ENCODE data around the gene IRF2.

IRF2 gene

DNA sequence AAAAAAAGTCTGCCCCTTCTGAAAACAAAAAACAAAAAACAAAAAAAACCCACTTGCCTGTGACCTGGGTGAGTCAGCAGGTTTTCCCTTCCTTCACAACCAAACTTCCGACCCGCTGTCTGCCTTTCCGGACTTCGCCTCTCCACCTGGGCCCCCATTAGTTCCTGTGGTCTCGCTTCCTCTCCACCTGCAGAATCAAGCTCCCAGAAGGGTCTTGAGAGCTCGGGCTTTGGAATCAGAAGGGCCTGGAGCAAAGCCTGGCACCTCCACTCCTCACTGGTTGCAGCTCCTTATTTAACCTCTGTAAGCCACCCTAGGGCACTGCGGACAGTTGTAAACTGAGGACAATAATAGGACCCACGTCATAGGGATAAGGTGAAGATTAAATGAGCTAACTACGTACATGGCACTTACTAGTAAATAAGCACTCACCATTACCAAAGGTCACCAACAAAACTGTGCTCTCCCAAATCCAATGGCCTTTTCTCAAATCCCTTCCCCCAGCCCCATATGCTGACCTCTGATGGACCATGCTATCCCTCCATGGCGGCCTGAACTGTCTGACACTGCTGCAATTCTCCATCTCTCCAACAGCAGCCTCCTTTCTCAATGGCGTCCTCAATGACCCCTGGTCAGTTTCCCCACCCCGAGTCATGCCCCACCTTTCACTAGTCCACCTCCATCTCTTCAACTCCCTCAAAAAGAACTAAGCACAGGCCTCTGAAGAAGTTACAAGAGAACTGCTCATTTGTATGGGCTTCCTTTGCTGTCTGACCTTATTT lies 64.2 kb downstream of the IRF2 start:
- peak in 1 of 2 donors; percentile 10 for DNase-seq (ENCODE audit: low read depth in 1 of 2, low spot score in 1 of 2)

DNA sequence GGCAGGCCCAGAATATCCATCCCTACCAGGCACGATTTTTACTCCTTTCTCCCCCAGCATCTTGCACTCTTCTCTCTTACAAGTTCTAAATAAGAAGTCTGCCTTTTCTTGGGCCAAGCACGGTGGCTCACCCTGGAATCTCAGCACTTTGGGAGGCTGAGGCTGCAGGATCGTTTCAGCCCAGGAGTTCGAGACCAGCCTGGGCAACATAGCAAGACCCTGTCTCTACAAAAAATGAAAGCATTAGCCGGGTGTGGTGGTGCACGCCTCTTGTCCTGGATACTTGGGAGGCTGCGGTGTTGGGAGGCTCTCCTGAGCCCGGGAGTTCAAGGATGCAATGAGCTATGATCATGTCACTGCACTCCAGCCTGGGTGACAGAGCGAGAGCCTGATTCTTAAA lies 64.8 kb downstream of the IRF2 start:
- DNase-seq (ENCODE audit: low read depth in 1 of 2, low spot score in 1 of 2), result no peak

DNA sequence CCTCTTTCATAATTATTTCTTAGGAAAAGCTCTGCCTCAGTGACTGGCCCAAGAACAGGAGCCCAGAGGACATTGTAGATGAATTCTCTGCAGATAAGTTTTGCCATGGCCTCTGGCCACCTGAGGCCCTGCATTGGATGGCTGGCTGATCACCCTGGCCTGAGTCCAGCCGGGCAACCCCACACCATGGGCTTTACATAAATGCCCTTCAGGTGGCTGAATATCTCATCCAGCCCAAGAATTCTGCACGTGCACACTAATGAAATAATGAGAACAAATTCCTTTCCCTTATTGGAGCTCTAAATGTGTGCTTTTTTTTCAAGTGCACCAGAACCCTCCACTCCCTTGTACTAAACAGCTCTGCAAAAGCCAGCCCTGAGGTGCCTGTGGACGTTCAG lies 65.7 kb downstream of the IRF2 start:
- DNase-seq (ENCODE audit: low read depth in 1 of 2, low spot score in 1 of 2), result no peak

DNA sequence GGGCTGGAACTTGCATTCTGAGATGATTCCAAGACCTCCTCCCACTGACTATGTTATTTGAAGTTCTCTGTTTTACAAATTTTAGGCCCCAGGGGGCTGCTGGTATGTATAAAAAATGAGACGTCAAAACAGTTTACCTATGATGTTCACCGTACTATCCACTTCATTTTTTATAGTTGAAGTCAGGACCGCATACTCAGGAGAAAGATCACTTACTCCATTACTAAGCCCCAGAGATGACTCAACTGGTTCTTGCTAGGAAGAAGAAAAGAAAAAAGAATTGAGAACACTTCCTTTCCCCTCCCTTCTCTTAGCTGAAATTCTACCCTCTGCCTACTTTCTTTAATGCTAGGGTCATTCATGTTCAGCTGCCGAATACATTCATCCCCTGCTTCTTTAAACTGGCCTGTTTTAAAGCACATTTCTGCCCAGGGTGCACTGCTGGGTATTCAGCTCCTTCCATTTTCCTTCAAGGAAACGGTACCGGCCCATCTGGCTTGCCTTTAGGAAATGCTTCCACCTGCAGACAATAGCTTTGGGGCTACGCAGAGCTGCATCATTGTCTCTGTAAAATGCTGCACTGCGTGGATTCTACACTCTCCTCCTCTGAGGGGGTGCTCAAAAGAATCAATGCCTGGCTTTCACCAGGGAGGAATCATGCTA lies 66.2 kb downstream of the IRF2 start:
- DNase-seq (ENCODE audit: low read depth in 1 of 2, low spot score in 1 of 2), result no peak

DNA sequence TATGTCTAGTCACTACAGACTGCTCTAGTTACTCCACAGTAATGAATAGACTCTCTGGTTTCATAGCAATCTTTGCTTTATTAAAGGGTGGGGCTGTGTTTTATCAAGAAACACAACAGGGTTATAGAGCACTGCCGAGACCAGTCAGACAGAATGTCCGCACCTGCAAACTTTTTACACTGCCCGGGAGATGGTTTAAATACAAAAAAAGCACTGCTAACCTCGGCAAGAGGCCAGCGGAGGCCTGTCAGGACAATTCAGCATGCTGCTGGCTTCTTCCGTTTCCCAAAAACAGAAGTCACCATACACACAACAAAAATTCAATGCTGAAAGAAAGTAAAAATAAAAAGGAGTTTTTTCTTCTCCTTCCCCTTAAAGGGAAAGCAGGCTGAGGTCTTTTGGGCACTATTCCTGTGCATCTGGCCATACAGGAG lies 67.4 kb downstream of the IRF2 start:
- DNase-seq (ENCODE audit: low read depth in 1 of 2, low spot score in 1 of 2), result no peak

DNA sequence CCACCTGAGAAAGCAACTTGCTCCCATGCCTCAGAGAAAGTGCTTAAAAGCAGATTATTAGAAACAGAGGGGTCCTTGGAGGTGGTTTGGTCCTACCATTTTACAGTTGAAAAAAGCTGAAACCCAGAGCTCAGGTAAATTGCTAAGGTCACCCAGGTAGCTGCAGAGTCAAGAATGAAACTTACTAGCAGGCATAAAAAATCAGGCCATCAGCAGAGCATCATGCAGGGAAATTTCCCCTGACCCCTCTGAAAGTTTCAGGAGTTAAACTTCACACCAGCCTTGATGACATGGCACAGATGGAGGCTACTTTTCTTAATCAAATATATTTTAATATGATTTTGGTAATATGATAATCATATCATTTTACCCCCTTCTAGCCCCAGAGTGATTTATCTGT lies 70.3 kb downstream of the IRF2 start:
- DNase-seq (ENCODE audit: low read depth in 1 of 2, low spot score in 1 of 2), result no peak

DNA sequence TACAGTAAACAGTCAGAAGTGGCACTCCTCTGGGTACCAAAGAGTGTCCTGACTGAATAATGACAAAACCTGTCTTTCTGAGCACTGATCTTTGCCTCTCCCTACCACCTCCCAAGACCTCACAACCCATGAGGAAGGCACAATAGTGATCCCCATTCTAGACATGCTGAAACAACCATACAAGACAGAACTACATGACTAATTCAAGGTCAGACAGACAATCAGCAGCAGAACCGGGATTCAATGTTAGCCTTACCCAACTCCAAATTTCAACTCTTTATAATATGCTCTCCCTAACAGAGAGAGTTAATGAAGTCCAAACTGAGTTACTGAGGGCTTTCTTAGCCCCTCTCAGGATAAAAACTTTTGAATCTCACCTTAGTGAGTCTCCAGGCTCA lies 71.0 kb downstream of the IRF2 start:
- DNase-seq (ENCODE audit: low read depth in 1 of 2, low spot score in 1 of 2), result no peak

DNA sequence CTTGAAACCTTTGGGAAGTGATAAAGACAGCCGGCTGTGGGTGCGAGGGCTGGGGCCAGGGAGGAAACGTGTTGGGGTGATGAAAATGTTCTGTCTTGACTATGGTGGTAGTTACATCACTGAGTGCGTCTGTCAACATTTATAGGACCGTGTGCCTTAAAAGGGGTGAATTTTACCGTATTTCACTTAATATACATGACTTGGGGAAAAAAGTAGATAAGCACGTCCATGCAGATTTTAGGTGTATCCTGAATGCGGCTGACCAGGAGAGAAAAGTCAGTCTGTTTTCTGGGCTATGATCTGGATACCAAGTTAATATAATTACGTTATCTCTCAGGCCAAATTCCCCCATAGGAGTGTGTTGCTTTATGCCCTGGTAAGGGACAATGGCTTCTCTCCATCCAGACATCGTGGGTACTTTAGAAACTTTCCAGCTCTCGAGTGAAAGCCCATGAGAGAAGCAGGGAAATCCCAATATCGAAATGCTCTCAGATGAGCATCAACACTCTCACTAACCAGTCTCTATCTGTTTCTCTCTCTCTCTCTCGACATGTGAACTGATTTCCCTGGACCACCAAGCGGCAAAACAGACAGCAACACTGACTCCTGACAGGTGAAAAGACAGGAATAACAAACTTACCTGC lies 71.5 kb downstream of the IRF2 start:
- no peak for DNase-seq (ENCODE audit: low read depth in 1 of 2, low spot score in 1 of 2)

DNA sequence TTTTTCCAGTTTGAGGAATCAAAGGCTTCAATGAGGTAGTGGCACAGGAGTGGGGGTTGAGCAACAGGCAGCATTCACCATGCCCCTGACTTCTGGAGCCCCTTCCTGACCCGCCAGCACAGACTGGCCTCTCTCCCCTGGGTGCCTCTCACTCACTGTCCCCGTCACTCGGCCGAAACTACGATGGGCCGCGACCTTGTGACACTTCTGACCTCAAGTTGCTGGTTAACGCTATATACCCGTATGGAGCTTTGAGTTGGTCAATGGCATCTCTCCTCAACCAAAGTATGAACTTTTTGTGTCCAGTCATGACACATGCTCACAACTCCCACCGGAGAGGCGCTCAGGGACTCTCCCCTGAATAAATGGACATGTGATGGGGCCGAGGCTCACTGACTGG lies 72.1 kb downstream of the IRF2 start:
- no peak for DNase-seq (ENCODE audit: low read depth in 1 of 2, low spot score in 1 of 2)

DNA sequence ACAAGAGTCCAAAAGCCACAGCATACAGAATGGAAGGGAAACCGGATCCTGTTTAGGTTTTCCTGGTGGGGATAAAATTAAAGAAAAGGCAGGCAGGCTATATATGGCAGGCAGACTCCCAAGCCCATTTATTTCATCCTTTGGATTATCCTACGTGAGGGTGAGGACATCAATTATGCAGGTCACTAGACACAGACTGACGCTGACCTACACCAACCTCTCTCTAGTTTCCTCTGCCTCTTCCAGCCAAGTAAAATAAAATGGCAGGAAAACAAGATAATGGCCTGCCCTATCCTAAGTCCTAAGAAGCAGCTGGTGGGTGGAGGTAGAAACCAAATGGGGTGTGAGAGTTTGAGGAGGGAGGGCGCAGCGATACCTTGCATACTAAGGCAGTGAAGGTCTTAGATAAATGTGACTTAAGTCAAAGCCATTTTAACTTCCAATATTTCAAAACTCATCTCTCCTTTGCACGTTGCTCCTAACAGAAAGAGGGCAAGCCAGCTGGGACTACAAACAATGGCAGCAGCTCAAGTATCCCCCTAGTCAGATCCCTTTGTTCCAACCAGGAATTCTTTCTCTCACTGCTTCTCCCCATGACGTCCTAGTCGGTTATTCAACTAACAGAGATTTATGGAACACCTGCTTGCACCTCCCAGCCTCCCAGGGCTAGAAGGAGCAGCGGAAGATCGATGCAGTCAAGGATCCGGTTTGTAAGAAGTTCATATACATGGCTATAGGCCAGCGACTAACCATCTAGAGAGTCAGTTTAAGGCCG lies 72.8 kb downstream of the IRF2 start:
- no peak for DNase-seq (ENCODE audit: low read depth in 1 of 2, low spot score in 1 of 2)

GRCh38 chr4:184400891-184401290 lies 73.5 kb downstream of the IRF2 start:
- no peak for DNase-seq (ENCODE audit: low read depth in 1 of 2, low spot score in 1 of 2)

DNA sequence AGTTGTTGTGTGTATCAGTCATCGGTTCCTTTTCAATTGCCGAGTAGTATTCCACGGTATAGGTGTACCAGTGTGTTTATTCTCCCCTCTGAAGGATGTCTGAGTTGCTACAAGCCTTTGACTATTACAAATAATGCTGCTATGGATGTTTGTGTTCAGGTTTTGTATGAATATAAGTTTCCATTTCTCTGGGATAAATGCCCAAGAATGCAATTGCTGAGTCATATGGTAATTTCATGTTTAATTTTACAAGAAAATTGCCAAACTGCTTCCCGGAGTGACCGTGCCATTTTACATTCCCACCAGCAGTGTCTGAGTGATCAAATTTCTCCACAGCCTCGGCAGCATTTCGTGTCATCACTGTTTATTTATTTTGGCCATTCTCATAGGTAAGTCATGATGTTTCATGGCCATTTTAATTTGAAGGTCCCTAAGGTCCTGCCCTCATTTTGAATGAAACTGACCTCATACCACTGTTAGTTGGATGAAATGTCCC lies 73.9 kb downstream of the IRF2 start:
- DNase-seq (ENCODE audit: low read depth in 1 of 2, low spot score in 1 of 2), result no peak

DNA sequence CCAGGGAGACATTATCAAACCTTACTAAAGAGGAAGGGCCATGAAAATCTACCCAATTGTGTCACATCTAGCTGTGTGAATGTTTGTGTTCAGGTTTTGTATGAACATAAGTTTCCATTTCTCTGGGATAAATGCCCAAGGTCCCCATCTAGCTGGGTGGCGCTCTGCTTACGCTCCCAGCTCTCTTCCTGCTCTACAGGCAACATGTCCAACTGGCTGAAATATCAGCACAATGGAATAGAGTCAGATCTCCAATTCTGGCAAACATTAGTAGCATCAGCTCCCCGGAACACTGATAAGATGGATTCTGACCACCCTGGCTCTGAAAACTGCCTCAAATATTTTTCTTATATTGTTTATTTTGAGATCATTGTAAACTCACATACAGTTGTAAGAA lies 74.8 kb downstream of the IRF2 start:
- no peak for DNase-seq (ENCODE audit: low read depth in 1 of 2, low spot score in 1 of 2)

DNA sequence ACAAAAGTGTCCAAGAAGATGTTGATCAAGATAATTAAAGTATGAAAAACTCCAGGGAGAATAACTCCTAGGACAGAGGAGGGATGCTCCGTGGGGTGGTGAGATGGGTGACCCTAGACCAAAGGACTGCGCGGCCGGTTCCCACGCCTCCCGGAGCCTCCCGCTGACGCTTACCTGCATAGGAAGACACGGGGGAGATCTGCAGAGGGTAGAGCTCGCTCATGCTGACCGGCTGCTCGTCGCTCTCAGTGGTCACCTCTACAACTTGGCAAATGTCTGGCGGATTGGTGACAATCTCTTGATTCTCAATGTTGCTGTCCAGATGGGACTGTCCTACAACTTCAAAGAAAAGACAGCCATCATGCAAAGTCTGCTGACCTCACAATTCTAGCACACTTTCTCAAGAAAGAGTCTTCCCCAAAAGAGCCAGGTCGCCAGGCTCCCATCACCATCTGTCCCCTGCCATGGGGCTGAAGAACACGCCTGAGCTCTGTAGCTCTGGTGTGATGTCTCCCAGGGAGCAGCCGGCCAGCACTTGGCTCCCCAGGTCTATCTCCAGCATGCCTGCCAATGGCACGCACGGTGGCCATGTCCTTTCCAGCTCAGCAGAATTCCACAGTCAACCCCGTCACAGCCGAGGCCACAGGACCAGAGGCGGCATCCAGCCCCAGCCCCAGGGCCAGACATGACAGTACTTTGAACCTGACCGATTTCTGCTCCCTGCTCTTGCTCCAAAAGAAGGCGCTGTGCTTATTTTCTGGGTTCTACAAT lies 75.4 kb downstream of the IRF2 start:
- no peak for DNase-seq (ENCODE audit: low read depth in 1 of 2, low spot score in 1 of 2)

DNA sequence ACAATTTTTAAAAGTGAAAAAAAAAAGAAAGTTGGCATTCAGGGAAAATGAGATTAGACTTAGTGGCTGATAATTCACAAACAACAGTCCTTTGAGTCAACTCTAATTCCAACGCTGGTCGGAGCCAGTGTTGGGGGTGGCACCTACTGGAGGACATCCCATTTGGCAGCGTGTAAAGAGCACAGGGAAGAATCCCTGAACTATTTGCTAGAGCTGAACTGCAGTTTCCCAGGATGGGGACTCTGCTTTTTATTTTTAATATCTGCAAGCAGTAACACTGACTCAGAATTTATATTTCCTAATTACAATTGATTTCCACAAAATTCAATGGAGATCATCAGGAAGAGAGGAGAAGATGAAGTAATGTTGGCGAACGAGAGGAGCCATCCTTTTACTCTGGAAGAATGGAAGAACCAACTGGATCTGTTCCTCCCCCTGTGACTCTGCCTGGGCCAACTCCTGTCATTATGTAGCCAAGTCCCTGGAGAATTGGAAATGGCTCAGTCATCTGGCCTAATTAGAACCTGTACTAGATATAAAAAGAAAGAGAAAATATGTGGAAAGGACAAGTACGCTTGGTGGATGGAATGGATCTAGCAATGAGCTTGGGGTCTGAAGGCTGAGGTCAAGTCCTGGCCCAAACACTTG lies 76.7 kb downstream of the IRF2 start:
- DNase-seq (ENCODE audit: low read depth in 1 of 2, low spot score in 1 of 2), result no peak

GRCh38 chr4:184396570-184397515 lies 77.5 kb downstream of the IRF2 start:
- DNase-seq (ENCODE audit: low read depth in 1 of 2, low spot score in 1 of 2), result no peak

- DNase-seq (ENCODE audit: low read depth in 1 of 2, low spot score in 1 of 2), result no peak
Measured at GRCh38 chr4:184395971-184396391, 78.4 kb downstream of the IRF2 start.

GRCh38 chr4:184395451-184395917 lies 78.9 kb downstream of the IRF2 start:
- no peak for DNase-seq (ENCODE audit: low read depth in 1 of 2, low spot score in 1 of 2)

Data from stimulated activated CD4-positive, alpha-beta T cell treated with anti-CD3 and anti-CD28 coated beads, Interleukin-15, amount 100 ng/mL, for 1 hour (primary cell).